ENCODE measurements around the gene MCIDAS. TPM values are rescaled to one million over a fixed set of nuclear protein-coding genes. Genes with fewer than 3 reads are reported as not detected.

The MCIDAS gene
- total RNA-seq, 1 donor from 2014 or later, result not detected

GRCh38 chr5:55187370-55187769 lies 39.7 kb downstream of the MCIDAS start:
- Mint-ChIP-seq H3K27me3 (peaks cover 38% of the 10 kb centered on the region), H3K4me3 (no peak overlapping the region), H3K9me3 (peaks cover 6% of the 10 kb centered on the region), H3K36me3 (ENCODE audit: low read depth) (no peaks in the 10 kb centered on the region), H3K27ac (no peak overlapping the region), H3K4me1 (no peaks in the 10 kb centered on the region)
- TF ChIP-seq, protein P1, sequence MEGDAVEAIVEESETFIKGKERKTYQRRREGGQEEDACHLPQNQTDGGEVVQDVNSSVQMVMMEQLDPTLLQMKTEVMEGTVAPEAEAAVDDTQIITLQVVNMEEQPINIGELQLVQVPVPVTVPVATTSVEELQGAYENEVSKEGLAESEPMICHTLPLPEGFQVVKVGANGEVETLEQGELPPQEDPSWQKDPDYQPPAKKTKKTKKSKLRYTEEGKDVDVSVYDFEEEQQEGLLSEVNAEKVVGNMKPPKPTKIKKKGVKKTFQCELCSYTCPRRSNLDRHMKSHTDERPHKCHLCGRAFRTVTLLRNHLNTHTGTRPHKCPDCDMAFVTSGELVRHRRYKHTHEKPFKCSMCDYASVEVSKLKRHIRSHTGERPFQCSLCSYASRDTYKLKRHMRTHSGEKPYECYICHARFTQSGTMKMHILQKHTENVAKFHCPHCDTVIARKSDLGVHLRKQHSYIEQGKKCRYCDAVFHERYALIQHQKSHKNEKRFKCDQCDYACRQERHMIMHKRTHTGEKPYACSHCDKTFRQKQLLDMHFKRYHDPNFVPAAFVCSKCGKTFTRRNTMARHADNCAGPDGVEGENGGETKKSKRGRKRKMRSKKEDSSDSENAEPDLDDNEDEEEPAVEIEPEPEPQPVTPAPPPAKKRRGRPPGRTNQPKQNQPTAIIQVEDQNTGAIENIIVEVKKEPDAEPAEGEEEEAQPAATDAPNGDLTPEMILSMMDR (IDR thresholded peaks at IDR 0.05), result no peak
- CTCF ChIA-PET, result no interaction called here
- intact Hi-C loops (cut with micrococcal nuclease), result no loop called here
- ATAC-seq (ENCODE audit: low read depth), result no peak
- POLR2A ChIA-PET, result no interaction called here
- no peak for DNase-seq

DNA sequence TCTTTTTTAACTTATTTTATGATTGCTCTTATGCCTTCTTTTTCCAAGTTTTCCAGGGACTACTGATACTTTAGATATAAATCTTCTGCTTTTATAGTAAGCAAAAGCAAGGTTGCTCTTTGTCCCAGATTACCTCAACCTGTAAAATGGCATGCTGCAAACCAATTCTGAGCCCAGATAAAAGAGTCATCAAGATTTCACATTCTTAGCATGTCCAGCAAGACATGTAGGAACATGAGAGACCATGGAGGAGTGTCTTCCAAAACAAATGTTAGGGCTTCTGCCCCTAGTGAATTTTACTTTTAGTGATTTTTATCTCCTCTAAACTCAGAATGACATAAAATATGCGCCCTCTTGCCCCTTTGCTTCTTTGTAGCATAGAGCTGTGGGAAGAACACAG lies 47.1 kb downstream of the MCIDAS start:
- TF ChIP-seq, protein P1 (IDR thresholded peaks at IDR 0.05), result no peak
- Mint-ChIP-seq H3K4me1 (peaks cover 20% of the 10 kb centered on the region), H3K4me3 (no peak overlapping the region), H3K9me3 (peaks cover 11% of the 10 kb centered on the region), H3K27ac (no peak overlapping the region), H3K27me3 (peaks cover 54% of the 10 kb centered on the region), H3K36me3 (ENCODE audit: low read depth) (no peaks in the 10 kb centered on the region)
- intact Hi-C loops (cut with micrococcal nuclease), result no loop called here
- ChIA-PET POLR2A (no interaction called here), CTCF (no interaction called here)
- DNase-seq (no peak), ATAC-seq (ENCODE audit: low read depth) (no peak)

DNA sequence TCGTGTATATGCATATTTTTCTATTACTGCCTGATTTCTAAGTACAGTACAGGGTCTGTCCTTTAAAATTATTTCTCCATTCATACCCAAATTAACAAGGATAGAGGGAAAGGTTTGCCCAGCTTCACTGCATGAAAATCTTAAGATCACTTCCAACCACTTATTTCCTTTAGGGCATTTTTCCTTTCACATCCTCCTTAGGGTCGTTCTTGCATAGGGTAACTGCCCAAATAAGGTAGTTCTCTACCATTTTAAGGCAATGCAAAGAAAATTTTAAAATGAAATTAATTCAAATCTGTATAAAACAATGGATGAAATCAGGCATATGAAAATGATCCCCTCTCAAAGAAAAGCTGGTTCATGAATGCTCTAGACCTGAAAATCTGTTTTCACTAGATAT lies 50.0 kb downstream of the MCIDAS start:
- H3K36me3 Mint-ChIP-seq (ENCODE audit: low read depth), result no peaks in the 10 kb centered on the region
- POLR2A ChIA-PET, result interaction anchor here (0.5 kb wide), 1 partner anchor 927 kb away, joined by 3 read pairs; no protein-coding TSS in a partner anchor
- no peak for DNase-seq

GRCh38 chr5:55176176-55176818 lies 50.8 kb downstream of the MCIDAS start:
- H3K4me3 Mint-ChIP-seq, result peak overlapping the region; percentile 28
- DNase-seq, result peak; percentile 28
- H3K27ac Mint-ChIP-seq, result no peak overlapping the region
- no peak for ATAC-seq (ENCODE audit: low read depth)
- CTCF ChIA-PET, result no interaction called here
- peaks cover 5% of the 10 kb centered on the region for H3K9me3 Mint-ChIP-seq
- TF ChIP-seq, protein P1 (IDR thresholded peaks at IDR 0.05), result no peak
- POLR2A ChIA-PET, result no interaction called here
- no peaks in the 10 kb centered on the region for H3K36me3 Mint-ChIP-seq (ENCODE audit: low read depth)
- intact Hi-C loops (cut with micrococcal nuclease), result loop anchor here (10.0 kb wide), 1 partner anchor 1729 kb away; the partner anchor contains the start of gene SETD9
- H3K4me1 Mint-ChIP-seq, result peaks cover 37% of the 10 kb centered on the region
- H3K27me3 Mint-ChIP-seq, result peaks cover 60% of the 10 kb centered on the region

More for the DNA sequence above, 50.0 kb downstream of the MCIDAS start:
- no peak for ATAC-seq (ENCODE audit: low read depth)
- TF ChIP-seq, protein P1 (IDR thresholded peaks at IDR 0.05), result no peak
- intact Hi-C loops (cut with micrococcal nuclease), result loop anchor here (10.0 kb wide), 1 partner anchor 1728 kb away; the partner anchor contains the start of gene SETD9
- CTCF ChIA-PET, result no interaction called here
- peaks cover 5% of the 10 kb centered on the region for H3K9me3 Mint-ChIP-seq
- peaks cover 36% of the 10 kb centered on the region for H3K4me1 Mint-ChIP-seq
- H3K27me3 Mint-ChIP-seq, result peaks cover 63% of the 10 kb centered on the region
- no peak overlapping the region for H3K27ac Mint-ChIP-seq
- no peak overlapping the region for H3K4me3 Mint-ChIP-seq

DNA sequence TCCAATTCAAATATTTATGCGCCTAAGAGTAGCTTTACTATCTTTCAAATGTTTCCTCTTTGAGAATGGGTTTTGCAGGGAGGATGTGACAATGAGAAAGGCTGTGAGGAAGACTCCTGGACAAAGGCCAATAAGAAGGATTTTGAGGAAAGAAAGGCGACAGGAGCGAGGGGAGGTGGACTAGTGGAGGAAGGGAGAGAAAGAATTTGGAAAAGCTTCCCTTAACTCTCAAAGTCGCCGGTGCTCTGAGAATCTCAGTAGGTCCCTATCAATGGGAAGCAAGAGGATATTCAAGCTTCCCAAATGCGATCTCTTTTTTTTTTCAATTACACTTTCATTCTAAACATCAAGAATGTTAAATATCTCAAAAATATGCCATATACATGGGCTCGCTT lies 51.3 kb downstream of the MCIDAS start:
- Mint-ChIP-seq H3K36me3 (ENCODE audit: low read depth) (no peaks in the 10 kb centered on the region), H3K27ac (peak overlapping the region; percentile 24), H3K9me3 (peaks cover 5% of the 10 kb centered on the region), H3K4me1 (peaks cover 37% of the 10 kb centered on the region), H3K4me3 (peak overlapping the region; percentile 28), H3K27me3 (peaks cover 61% of the 10 kb centered on the region)
- CTCF ChIA-PET, result no interaction called here
- DNase-seq (no peak), ATAC-seq (ENCODE audit: low read depth) (no peak)
- POLR2A ChIA-PET, result no interaction called here
- TF ChIP-seq, protein P1 (IDR thresholded peaks at IDR 0.05), result no peak
- intact Hi-C loops (cut with micrococcal nuclease), result loop anchor here (10.0 kb wide), 1 partner anchor 1729 kb away; the partner anchor contains the start of gene SETD9
